GM19463 (cell line): ENCODE measurements around the gene ZNF276.
"Not testable (repeated sequence)": the region's sequence is repeated elsewhere in the genome, so short reads cannot be mapped to it uniquely, and the experiment has no call there.

Source experiments
- ATAC-seq: cut with Tn5 transposase; IDR thresholded peaks from one replicate; pipeline ENCODE4 v1.9.1; 2021; ENCODE audit warnings: mild to moderate bottlenecking, moderate library complexity; ENCODE audit not compliant: unreplicated experiment

ZNF276 gene

GRCh38 chr16:89720813-89721545 lies at the start of gene ZNF276, which contains the start of gene VPS9D1:
TSS of gene ZNF276 (plus strand) at chr16:89721537. CDS start at chr16:89721641, 104 bp downstream.
TSS of gene VPS9D1 (minus strand) at chr16:89720898. CDS start at chr16:89720861, 37 bp downstream.
- peak; percentile 54 for ATAC-seq

- not testable (repeated sequence) for ATAC-seq
These were observed 49.8 kb upstream of the ZNF276 start for GRCh38 chr16:89671565-89671964.

- ATAC-seq = no peak
These were observed 49.0 kb upstream of the ZNF276 start for GRCh38 chr16:89672177-89672941.

- no peak for ATAC-seq
These were observed 43.1 kb upstream of the ZNF276 start for GRCh38 chr16:89678258-89678657.

DNA sequence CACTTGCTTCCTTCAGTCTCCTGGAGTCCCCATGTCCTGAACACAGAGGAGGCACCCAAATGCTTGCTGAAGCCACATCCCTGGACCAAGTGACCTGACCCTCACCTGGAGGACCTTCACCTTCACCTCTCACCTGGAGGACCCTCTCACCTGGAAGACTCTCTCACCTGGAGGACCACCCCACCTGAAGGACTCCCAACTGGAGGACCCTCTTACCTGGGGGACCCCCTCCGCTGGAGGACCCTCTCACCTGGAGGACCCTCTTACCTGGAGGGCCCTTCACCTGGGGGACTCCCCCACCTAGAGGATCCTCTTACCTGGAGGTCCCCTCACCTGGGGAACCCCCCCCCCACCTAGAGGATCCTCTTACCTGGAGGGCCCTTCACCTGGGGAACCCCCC lies 35.4 kb upstream of the ZNF276 start:
- ATAC-seq = no peak

DNA sequence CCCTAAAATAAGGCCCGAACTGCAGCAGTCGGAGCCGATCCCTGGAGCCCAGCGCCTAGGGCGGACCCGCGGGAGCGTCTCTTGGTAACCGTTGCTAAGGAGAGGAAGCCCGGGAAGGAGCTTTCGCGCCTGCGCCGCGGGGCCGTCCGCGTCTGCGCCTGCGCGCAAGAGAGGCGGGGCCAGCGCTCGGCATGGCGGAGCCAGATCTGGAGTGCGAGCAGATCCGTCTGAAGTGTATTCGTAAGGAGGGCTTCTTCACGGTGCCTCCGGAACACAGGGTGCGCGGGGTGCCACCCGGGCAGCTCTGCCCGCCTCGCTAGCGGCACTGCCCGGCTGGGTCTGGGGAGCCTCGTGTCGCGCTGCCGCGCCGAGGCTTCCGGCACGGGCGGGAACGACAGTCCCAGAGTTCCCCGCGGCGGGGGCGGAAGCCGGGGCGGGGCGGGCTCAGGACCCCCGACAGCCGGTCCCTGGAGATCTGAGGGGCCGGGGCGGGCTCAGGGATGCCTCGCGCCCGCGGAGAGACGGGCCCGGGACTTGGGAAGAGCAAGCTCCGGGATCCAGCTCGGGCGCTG lies 34.7 kb upstream of the ZNF276 start, which contains the start of gene CDK10:
TSS of gene CDK10 (plus strand) at position 170 of the 572 bp plus-strand sequence. CDS start at position 192, 22 bp downstream.
- peak; percentile 74 for ATAC-seq

- peak; percentile 54 for ATAC-seq
These were observed 34.0 kb upstream of the ZNF276 start for GRCh38 chr16:89687092-89687940.

- no peak for ATAC-seq
These were observed 32.9 kb upstream of the ZNF276 start for GRCh38 chr16:89688395-89688794.

DNA sequence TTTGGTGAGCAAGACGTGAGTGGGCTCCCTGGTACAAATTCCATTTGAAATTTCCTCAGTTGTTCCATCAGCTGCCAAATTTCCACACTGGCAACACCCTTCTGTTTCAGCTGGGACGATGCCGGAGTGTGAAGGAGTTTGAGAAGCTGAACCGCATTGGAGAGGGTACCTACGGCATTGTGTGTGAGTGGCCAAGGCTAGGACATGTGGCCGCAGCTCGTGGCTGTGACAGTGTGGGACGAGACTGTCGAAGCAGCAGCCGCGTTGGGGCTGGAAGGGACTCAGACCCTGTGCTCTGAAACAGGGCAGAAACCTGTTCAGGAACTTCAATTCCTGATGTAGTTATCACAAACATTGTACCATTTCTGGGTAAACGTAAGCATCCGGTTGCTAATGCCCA lies 32.2 kb upstream of the ZNF276 start:
- no peak for ATAC-seq

GRCh38 chr16:89689621-89690020 lies 31.7 kb upstream of the ZNF276 start:
- ATAC-seq = not testable (repeated sequence)

DNA sequence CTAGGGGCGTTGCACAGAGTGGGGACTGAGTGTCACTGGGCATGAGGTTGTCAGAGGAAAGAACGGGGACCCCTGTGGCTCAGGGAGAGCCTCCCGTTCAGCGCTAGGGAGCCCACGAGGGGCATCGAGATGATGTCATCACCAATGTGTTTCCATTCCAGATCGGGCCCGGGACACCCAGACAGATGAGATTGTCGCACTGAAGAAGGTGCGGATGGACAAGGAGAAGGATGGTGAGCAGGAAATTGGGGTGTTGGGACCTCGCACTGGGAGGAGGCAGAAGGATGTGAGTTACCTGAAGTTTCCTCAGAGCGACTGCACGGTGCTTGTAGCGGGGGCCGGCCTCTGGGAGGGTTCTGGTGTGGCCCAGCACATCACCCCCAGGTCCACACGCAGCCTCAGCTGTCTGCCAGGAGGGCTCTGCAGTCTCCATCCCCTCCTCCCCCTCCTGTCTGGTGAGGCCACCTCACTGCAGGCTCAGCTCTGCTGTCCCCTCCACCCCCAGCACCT lies 30.9 kb upstream of the ZNF276 start:
- no peak for ATAC-seq

- no peak for ATAC-seq
These were observed 29.9 kb upstream of the ZNF276 start for GRCh38 chr16:89691231-89691985.

GRCh38 chr16:89691986-89692569 lies 29.3 kb upstream of the ZNF276 start:
- no peak for ATAC-seq

DNA sequence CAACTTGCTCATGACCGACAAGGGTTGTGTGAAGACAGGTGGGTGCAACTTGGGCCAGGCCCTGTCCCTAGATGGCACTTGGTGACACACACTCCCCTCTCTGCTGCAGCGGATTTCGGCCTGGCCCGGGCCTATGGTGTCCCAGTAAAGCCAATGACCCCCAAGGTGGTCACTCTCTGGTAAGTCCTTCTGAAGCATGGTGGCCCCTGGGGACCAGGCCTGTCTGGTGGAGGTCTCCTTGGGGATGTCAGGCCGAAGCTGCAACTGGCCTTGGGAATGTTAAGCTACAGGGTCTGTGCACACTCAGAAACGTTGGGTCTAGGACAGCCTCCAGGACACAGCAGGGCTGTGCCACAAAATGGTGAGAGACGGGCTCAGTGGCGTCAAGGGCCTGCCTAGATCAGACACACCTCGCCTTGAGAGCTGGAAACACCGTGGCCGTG lies 28.0 kb upstream of the ZNF276 start:
- ATAC-seq = no peak

- ATAC-seq = no peak
These were observed 27.2 kb upstream of the ZNF276 start for GRCh38 chr16:89693931-89694783.

- not testable (repeated sequence) for ATAC-seq
These were observed 26.6 kb upstream of the ZNF276 start for GRCh38 chr16:89694784-89695085.

- no peak for ATAC-seq
These were observed 26.1 kb upstream of the ZNF276 start for GRCh38 chr16:89695086-89695874.
